Tibial nerve (tissue), 4 donors: ENCODE data around the gene GRIK3.

Source experiments
- EP300 ChIP-seq, 2 donors: sonication (generic); formaldehyde crosslinking; IDR thresholded peaks; one replicate each; pipeline ENCODE4 v1.6.1; 2017; ENCODE audit warnings: antibody characterized with exemption in 2 of 2, mild to moderate bottlenecking in 1 of 2
- TF ChIP-seq, protein P1 (sequence below), 5 experiments: fragments of 200-600 bp in 3 of 5; fragments of 450-650 bp in 2 of 5; sonication (generic) in 3 of 5; IDR thresholded peaks; one replicate each; pipeline ENCODE4 v1.5.1; 2016 to 2019; ENCODE audit warnings: antibody characterized with exemption in 5 of 5, mild to moderate bottlenecking in 3 of 5, moderate library complexity in 2 of 5

DNA sequence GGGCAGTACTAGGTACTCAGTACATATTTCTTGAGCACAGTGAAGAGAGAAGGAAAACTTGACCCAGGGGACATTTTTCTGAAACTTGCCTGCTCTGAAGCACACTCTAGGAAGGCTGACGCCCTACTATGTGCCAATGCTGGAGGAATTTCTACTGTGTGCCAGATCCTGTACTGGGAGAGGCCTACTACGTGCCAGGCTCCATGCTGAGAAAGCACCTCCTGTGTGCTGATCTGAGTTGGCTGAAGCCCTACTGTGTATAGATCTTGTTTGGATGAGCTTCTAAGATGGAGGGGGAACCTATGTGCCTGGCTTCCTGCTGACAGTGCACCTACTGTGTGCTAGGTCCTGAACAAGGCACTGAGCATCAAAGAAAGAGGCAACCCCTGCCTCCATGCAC is 86.2 kb downstream of the GRIK3 start:
- TF ChIP-seq EP300 (IDR thresholded peaks at IDR 0.05) = no peak
- TF ChIP-seq, protein P1, sequence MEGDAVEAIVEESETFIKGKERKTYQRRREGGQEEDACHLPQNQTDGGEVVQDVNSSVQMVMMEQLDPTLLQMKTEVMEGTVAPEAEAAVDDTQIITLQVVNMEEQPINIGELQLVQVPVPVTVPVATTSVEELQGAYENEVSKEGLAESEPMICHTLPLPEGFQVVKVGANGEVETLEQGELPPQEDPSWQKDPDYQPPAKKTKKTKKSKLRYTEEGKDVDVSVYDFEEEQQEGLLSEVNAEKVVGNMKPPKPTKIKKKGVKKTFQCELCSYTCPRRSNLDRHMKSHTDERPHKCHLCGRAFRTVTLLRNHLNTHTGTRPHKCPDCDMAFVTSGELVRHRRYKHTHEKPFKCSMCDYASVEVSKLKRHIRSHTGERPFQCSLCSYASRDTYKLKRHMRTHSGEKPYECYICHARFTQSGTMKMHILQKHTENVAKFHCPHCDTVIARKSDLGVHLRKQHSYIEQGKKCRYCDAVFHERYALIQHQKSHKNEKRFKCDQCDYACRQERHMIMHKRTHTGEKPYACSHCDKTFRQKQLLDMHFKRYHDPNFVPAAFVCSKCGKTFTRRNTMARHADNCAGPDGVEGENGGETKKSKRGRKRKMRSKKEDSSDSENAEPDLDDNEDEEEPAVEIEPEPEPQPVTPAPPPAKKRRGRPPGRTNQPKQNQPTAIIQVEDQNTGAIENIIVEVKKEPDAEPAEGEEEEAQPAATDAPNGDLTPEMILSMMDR (IDR thresholded peaks at IDR 0.05) = no peak
